ENCODE measurements around the gene CHN1. TPM values are rescaled to one million over a fixed set of nuclear protein-coding genes. Genes with fewer than 3 reads are reported as not detected.
A peak's percentile ranks its signal among the peaks of the same experiment; 100 is the strongest.

The CHN1 gene
- total RNA-seq, 2 experiments from 2014 or later, result 1.7 to 4.5 TPM

- no peaks in the 10 kb centered on the region for H3K9me3 Mint-ChIP-seq (ENCODE audit: low read depth)
- no peaks in the 10 kb centered on the region for H3K27me3 Mint-ChIP-seq
- no peaks in the 10 kb centered on the region for H3K4me1 Mint-ChIP-seq
- H3K36me3 Mint-ChIP-seq, result no peaks in the 10 kb centered on the region
- no peak for ATAC-seq
- no peak overlapping the region for H3K27ac Mint-ChIP-seq
- CTCF ChIA-PET, result interaction anchor here (0.6 kb wide), 1 partner anchor 54 kb away, joined by 7 read pairs; no protein-coding TSS in a partner anchor
- no peak for DNase-seq
- no peak overlapping the region for H3K4me3 Mint-ChIP-seq
Observed at GRCh38 chr2:174856447-174856846, 148.7 kb downstream of the CHN1 start.

GRCh38 chr2:174846941-174847938, 157.9 kb downstream of the CHN1 start:
- H3K4me3 Mint-ChIP-seq, result no peak overlapping the region
- CTCF ChIA-PET, result no interaction called here
- no peaks in the 10 kb centered on the region for H3K27me3 Mint-ChIP-seq
- H3K36me3 Mint-ChIP-seq, result no peaks in the 10 kb centered on the region
- ATAC-seq (peak; percentile 23), DNase-seq (no peak)
- H3K9me3 Mint-ChIP-seq (ENCODE audit: low read depth), result no peaks in the 10 kb centered on the region
- H3K27ac Mint-ChIP-seq, result no peak overlapping the region
- H3K4me1 Mint-ChIP-seq, result peaks cover 7% of the 10 kb centered on the region

GRCh38 chr2:174846218-174846617, 159.0 kb downstream of the CHN1 start:
- no peaks in the 10 kb centered on the region for H3K27me3 Mint-ChIP-seq
- H3K4me1 Mint-ChIP-seq, result peaks cover 7% of the 10 kb centered on the region
- no peaks in the 10 kb centered on the region for H3K36me3 Mint-ChIP-seq
- CTCF ChIA-PET, result no interaction called here
- H3K9me3 Mint-ChIP-seq (ENCODE audit: low read depth), result no peaks in the 10 kb centered on the region
- DNase-seq (no peak), ATAC-seq (no peak)
- peak overlapping the region; percentile 28 for H3K4me3 Mint-ChIP-seq
- peak overlapping the region; percentile 6 for H3K27ac Mint-ChIP-seq

- no peak overlapping the region for H3K4me3 Mint-ChIP-seq
- ATAC-seq, result peak; percentile 29
- DNase-seq, result no peak
Observed at GRCh38 chr2:174844295-174844708, 160.9 kb downstream of the CHN1 start.

GRCh38 chr2:174842496-174842895, 162.7 kb downstream of the CHN1 start:
- no peak overlapping the region for H3K27ac Mint-ChIP-seq
- H3K27me3 Mint-ChIP-seq, result no peaks in the 10 kb centered on the region
- no peaks in the 10 kb centered on the region for H3K36me3 Mint-ChIP-seq
- H3K4me1 Mint-ChIP-seq, result peaks cover 7% of the 10 kb centered on the region
- no peaks in the 10 kb centered on the region for H3K9me3 Mint-ChIP-seq (ENCODE audit: low read depth)
- no peak overlapping the region for H3K4me3 Mint-ChIP-seq
- CTCF ChIA-PET, result no interaction called here
- ATAC-seq (no peak), DNase-seq (no peak)

More at GRCh38 chr2:174844295-174844708, 160.9 kb downstream of the CHN1 start:
- H3K27me3 Mint-ChIP-seq, result no peaks in the 10 kb centered on the region
- CTCF ChIA-PET, result no interaction called here
- H3K4me1 Mint-ChIP-seq, result peaks cover 7% of the 10 kb centered on the region
- no peaks in the 10 kb centered on the region for H3K9me3 Mint-ChIP-seq (ENCODE audit: low read depth)
- H3K36me3 Mint-ChIP-seq, result no peaks in the 10 kb centered on the region
- H3K27ac Mint-ChIP-seq, result peak overlapping the region; percentile 54

- H3K27me3 Mint-ChIP-seq, result no peaks in the 10 kb centered on the region
- ATAC-seq, result no peak
- H3K27ac Mint-ChIP-seq, result peak overlapping the region; percentile 20
- CTCF ChIA-PET, result no interaction called here
- H3K4me3 Mint-ChIP-seq, result peak overlapping the region; percentile 5
- no peaks in the 10 kb centered on the region for H3K36me3 Mint-ChIP-seq
- DNase-seq, result no peak
- H3K9me3 Mint-ChIP-seq (ENCODE audit: low read depth), result no peaks in the 10 kb centered on the region
- H3K4me1 Mint-ChIP-seq, result peaks cover 5% of the 10 kb centered on the region
Observed at GRCh38 chr2:174841936-174842335, 163.2 kb downstream of the CHN1 start.

GRCh38 chr2:174841350-174841749, 163.8 kb downstream of the CHN1 start:
- Mint-ChIP-seq H3K4me3 (no peak overlapping the region), H3K9me3 (ENCODE audit: low read depth) (no peaks in the 10 kb centered on the region), H3K27ac (peak overlapping the region; percentile 42), H3K36me3 (no peaks in the 10 kb centered on the region), H3K4me1 (peaks cover 4% of the 10 kb centered on the region), H3K27me3 (no peaks in the 10 kb centered on the region)
- DNase-seq, result no peak
- CTCF ChIA-PET, result no interaction called here
- no peak for ATAC-seq

GRCh38 chr2:174840436-174840835, 164.7 kb downstream of the CHN1 start:
- H3K36me3 Mint-ChIP-seq, result peaks cover 4% of the 10 kb centered on the region
- ATAC-seq (no peak), DNase-seq (no peak)
- H3K4me1 Mint-ChIP-seq, result peaks cover 11% of the 10 kb centered on the region
- H3K9me3 Mint-ChIP-seq (ENCODE audit: low read depth), result no peaks in the 10 kb centered on the region
- CTCF ChIA-PET, result no interaction called here
- H3K27ac Mint-ChIP-seq, result peak overlapping the region; percentile 1
- H3K27me3 Mint-ChIP-seq, result no peaks in the 10 kb centered on the region
- H3K4me3 Mint-ChIP-seq, result no peak overlapping the region

GRCh38 chr2:174839662-174840061, 165.5 kb downstream of the CHN1 start:
- peaks cover 6% of the 10 kb centered on the region for H3K36me3 Mint-ChIP-seq
- DNase-seq (no peak), ATAC-seq (no peak)
- no peak overlapping the region for H3K27ac Mint-ChIP-seq
- peaks cover 14% of the 10 kb centered on the region for H3K4me1 Mint-ChIP-seq
- no peak overlapping the region for H3K4me3 Mint-ChIP-seq
- CTCF ChIA-PET, result interaction anchor here (1.0 kb wide), 1 partner anchor 91 kb away, joined by 4 read pairs; no protein-coding TSS in a partner anchor
- no peaks in the 10 kb centered on the region for H3K27me3 Mint-ChIP-seq
- H3K9me3 Mint-ChIP-seq (ENCODE audit: low read depth), result no peaks in the 10 kb centered on the region

- Mint-ChIP-seq H3K4me1 (peaks cover 21% of the 10 kb centered on the region), H3K36me3 (peaks cover 12% of the 10 kb centered on the region), H3K9me3 (ENCODE audit: low read depth) (peaks cover 3% of the 10 kb centered on the region), H3K27me3 (no peaks in the 10 kb centered on the region), H3K27ac (no peak overlapping the region), H3K4me3 (no peak overlapping the region)
- ATAC-seq, result no peak
- no peak for DNase-seq
- CTCF ChIA-PET, result no interaction called here
Observed at GRCh38 chr2:174836995-174837390, 168.2 kb downstream of the CHN1 start.

- ATAC-seq (no peak), DNase-seq (no peak)
- no peak overlapping the region for H3K27ac Mint-ChIP-seq
- peaks cover 12% of the 10 kb centered on the region for H3K36me3 Mint-ChIP-seq
- H3K4me3 Mint-ChIP-seq, result no peak overlapping the region
- H3K27me3 Mint-ChIP-seq, result no peaks in the 10 kb centered on the region
- H3K4me1 Mint-ChIP-seq, result peaks cover 21% of the 10 kb centered on the region
- CTCF ChIA-PET, result no interaction called here
- peaks cover 3% of the 10 kb centered on the region for H3K9me3 Mint-ChIP-seq (ENCODE audit: low read depth)
Observed at GRCh38 chr2:174836377-174836994, 168.7 kb downstream of the CHN1 start.

GRCh38 chr2:174835797-174836255, 169.4 kb downstream of the CHN1 start:
- H3K4me1 Mint-ChIP-seq, result peaks cover 21% of the 10 kb centered on the region

GRCh38 chr2:174833737-174834136, 171.4 kb downstream of the CHN1 start:
- H3K4me1 Mint-ChIP-seq, result peaks cover 24% of the 10 kb centered on the region
- no peaks in the 10 kb centered on the region for H3K27me3 Mint-ChIP-seq
- peak; percentile 47 for ATAC-seq
- peak; percentile 54 for DNase-seq
- peaks cover 3% of the 10 kb centered on the region for H3K9me3 Mint-ChIP-seq (ENCODE audit: low read depth)
- CTCF ChIA-PET, result no interaction called here
- peaks cover 12% of the 10 kb centered on the region for H3K36me3 Mint-ChIP-seq
- peak overlapping the region; percentile 56 for H3K27ac Mint-ChIP-seq
- no peak overlapping the region for H3K4me3 Mint-ChIP-seq

More at GRCh38 chr2:174835797-174836255, 169.4 kb downstream of the CHN1 start:
- Mint-ChIP-seq H3K27me3 (no peaks in the 10 kb centered on the region), H3K27ac (peak overlapping the region; percentile 79), H3K4me3 (peak overlapping the region; percentile 11), H3K36me3 (peaks cover 12% of the 10 kb centered on the region), H3K9me3 (ENCODE audit: low read depth) (peaks cover 3% of the 10 kb centered on the region)
- CTCF ChIA-PET, result no interaction called here
- peak; percentile 64 for ATAC-seq
- DNase-seq, result peak; percentile 47

Data from activated CD8-positive, alpha-beta memory T cell treated with anti-CD3 and anti-CD28 coated beads, Interleukin-2, amount 10 ng/mL, durations not matched to agents 7 days and 5 days (primary cell).